Thyroid gland (tissue), 4 donors: ENCODE measurements around the gene PARD3.

Experiments used
- CTCF ChIP-seq, 6 experiments: fragments of 200-600 bp in 3 of 6; fragments of 450-650 bp in 3 of 6; sonication (generic) in 3 of 6; IDR thresholded peaks; one replicate each; pipeline ENCODE4 v1.5.1; 2016 to 2019; ENCODE audit warnings: antibody characterized with exemption in 6 of 6, mild to moderate bottlenecking in 2 of 6, inconsistent platforms in 1 of 6, moderate library complexity in 1 of 6
- POLR2A ChIP-seq, 2 donors: fragments of 450-650 bp; IDR thresholded peaks; one replicate each; pipeline ENCODE4 v1.6.1; 2017; ENCODE audit warnings: antibody characterized with exemption in 2 of 2, mild to moderate bottlenecking in 2 of 2, moderate library complexity in 1 of 2

- TF ChIP-seq CTCF (IDR thresholded peaks at IDR 0.05) (no peak), POLR2A (IDR thresholded peaks at IDR 0.05) (no peak)
Measured at GRCh38 chr10:34437906-34438305, 377.2 kb downstream of the PARD3 start.
